ENCODE data around the gene DDX31.
"Not testable (repeated sequence)": the region's sequence is repeated elsewhere in the genome, so short reads cannot be mapped to it uniquely, and the experiment has no call there.

Gene DDX31

DNA sequence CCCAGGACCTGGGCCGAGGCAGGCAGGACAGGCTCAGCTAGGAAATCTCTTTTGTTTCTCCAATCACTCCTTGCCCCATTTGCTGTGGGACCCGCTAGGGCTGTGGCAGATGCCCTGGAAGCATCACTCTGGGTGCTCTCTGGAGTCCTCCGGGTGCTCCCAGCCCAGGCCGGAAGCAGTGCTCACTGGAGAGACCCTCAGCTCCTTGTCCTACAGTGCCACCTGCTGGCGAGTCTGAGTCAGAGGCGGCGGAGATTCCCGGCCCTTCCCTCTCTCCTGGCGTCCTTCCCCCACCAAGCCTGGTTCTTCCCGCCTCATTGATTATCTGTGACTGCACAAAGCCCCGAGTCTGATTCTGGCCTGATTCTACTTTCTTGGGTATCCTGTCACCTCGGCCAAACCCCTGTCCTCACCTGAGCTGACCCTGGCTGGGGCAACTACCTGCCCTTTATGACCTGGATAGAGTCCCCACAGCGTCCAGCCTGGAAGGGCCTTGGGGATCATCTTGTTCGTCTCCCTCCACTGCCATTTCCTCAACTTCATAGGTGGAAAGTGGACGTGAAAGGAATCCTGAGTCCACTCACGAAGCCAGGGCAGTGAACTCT is 94.7 kb downstream of the DDX31 start:
- DNase-seq: peak; percentile 42 to 84

DNA sequence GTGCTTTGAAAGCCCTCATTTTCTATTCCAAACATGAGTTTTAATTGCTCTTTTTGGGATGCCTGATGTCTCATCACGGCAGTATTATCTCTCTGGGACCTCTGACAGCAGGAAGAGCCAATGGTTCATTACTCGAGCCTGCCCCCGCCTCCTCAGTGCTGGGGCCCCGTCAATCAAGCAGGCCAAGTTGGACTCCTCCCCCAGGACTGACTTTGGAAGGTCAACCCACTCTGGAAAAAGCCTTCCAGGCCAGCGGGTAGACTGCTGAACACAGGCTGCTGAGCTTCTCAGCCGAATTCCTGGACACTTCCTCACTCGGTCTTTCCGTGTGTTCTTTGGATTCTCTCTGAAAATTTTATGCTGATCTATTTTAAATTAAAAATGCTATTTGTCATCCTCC is 96.9 kb downstream of the DDX31 start:
- no peak for DNase-seq

DNA sequence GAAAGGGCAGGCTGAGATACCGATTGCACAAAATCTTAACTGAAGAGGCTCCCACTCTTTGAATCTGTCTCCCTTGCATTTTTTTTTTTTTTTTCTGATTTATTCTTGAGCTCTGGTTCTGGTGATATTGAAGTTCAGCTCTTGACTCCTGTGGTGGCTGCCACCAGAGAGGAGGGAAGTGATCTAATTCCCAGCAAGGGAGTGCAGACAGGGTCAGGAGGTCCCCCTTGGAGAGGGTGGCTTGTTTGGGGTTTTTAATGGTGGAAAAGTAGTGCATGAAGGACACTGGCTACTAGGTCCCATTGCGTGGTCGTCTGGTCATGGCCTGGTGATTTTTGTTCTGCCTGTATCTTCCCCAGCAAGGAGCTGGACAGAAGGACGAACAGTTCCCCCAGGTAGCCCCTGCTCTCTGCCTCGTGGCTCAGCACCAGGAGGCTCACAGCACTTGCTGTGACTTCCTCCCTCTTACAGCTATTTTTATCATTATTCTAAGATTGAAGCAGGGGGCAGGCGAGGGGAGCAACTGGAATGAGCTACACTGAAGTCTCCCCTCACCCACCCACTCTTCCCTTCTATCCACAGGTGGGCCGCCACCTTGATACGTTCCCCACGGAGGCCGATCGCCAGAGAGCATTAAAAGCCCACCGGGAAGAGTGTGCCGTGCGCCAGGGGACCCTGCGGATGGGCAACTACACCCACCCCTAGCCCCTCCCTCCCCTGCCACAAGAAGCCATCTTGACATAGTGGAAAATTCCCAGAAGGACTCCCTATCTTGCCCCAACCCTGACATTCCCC is 97.8 kb downstream of the DDX31 start:
- no peak for DNase-seq

DNA sequence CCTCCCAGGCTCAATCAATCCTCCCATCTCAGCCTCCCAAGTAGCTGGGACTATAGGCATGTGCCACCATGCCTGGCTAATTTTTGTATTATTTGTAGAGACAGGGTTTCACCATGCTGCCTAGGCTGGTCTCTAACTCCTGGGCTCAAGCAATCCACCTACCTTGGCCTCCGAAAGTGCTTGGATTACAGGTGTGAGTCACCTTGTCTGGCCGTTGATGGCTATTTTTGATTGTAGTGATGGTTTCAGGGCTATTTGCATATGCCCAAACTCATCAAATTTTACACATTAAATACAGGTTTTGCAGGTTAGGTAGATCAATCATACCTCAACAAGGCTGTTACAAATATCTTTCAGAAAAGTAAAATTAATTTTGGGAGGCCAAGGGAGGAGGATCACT is 101.0 kb downstream of the DDX31 start:
- not testable (repeated sequence) for DNase-seq

DNA sequence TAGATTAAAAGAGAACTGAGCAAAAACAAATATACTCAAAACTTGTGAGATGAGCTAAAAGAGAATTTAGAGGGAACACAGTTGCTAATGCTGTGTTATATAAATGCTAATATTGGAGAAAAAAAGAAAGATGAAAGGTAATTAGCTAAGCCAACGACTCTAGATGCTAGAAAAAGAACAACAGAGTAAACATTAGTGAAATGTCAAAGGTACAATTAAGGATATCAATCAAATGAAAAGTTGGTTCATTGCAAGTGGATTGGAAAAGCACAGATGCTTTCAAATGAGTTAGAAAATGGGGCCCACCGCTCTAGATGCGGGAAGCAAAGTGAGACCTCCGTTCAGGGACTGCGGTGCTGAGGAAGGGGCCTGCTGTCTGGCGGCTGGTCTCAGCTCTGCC is 105.3 kb downstream of the DDX31 start:
- DNase-seq: no peak

DNA sequence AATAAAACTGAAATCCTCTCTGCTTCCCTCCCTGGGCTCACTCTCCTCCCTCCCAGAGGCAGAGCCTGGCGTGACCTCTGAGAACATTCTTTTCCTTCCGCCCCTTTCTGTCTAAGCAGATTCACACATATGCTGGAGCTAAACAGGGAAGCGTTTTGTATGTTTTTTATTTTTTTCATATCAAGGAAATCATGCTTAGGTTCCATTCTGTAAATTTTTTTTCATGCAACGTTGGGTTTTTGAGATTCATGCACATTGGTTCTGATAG is 107.5 kb downstream of the DDX31 start:
- DNase-seq: no peak

DNA sequence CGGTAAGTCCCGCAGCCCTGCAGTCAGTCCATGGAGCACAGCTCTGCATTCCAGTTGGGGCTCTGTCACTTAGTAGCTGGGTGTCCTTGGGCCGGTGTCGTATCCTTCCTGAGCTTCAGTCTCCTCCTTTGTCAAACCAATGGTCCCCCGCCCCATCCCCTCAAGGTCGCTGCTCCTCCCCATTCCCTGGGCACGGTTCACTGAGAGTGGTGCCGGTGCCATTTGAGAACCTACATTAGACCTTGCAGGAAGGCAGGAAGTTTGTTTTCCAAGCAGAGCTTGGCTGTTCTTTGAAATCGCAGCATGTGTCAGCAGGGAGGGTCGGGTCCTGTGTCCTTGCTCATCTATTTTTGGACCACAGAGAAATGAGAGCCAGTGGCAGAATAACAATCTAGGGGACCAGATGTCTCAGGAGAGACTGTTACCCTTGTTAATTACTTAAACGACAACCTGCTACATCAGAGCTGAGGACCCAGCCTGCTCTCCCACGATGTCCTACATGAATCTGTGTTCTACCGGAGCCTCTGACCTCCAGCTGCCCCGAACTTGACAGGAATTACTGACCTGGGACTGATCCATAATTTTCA is 109.1 kb downstream of the DDX31 start:
- DNase-seq: no peak

DNA sequence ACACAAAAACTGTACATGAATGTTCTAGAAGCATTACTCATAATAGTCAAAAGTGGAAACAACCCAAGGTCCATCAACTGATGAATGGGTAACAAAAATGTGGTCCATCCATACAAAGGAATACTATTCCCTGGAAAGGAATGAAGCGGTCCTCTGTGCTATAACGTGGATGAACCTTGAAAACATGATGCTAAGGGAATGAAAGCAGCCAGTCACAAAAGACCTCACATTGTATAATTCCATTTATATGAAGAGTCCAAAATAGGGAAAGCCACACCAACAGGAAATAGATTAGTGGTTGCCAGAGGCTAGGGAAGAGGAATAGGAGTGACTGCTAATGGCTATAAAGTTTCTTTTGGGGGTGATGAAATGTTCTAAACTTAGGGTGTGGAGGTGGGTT is 110.1 kb downstream of the DDX31 start:
- no peak for DNase-seq

DNA sequence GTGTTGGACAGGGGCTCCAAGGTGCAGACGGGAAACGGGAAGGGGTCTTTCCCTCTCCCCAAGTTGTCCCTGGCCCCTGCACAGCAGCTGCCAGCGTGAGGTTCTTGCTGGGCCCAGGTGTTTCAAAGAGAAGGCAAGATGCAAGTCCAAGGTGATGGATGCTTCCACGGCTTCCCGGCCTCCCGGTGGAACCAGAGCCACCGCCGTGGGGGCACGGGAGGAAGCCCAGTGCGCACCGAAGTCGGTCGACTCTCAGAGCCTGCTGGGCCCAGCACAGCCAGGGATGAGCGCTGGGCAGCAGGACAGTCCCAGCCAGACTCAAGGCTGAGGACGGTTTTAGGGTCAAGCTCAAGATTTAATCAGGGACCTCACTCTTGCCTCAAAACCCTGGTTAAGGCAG is 112.6 kb downstream of the DDX31 start:
- DNase-seq: no peak

DNA sequence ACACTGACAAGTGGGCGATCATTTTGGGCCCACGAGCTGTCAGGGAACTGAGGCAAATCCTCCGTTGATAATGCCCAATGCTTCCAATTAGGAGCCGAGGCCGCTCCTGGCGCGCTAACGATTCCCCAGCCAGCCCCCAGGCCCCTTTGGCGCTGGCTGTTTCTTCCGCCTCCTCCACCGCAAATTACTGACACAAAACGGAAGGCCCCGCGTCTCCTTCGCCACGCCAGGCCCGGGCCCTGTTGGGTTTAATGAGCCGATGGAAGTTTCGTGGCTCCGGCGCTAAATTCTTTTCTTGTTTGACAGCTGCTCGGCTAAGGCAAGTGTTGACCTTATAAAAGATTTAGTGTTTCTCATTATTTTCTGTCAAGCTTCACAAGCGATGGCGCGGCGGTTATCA is 113.1 kb downstream of the DDX31 start:
- DNase-seq: peak; percentile 66 to 75

DNA sequence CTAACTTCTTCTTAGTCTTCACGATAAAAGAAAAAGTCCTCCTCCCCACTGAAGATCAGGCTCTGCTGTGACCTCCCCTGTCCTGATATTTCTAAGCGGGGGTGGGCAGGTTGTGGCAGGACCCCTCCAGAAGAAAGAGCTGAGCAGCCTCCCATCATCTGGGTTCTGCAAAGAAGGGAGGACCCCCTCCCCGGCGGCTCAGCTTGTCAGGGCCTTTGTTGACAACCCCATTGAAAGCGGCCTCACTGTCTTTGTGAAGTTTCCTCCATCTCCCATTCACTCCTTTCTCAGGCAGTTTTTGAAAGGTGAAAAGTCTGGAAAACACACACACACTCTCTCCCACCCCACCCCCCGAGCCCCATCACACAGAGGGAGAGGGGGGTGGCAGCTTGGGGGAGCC is 113.5 kb downstream of the DDX31 start:
- DNase-seq: no peak

DNA sequence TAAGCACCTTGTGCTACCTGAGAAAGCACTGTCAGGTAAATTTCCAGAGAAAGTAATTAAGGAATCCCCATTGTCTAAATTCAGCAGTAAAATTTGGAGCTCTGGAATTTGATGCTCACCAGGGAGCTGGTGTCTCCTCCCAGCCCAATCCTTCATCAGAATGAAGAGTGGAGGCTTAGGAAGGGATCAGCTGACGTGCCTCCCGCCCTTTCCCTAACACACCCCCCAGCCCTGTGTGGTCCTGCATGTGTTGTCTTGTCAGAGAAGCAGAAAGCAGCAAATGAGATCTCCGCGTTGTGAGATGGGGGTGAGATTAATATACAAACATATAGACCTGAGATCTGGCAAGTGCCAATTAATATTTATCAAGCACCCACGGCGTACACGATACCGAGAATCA is 114.3 kb downstream of the DDX31 start:
- DNase-seq: peak in 1 of 2 experiments; percentile 66

DNA sequence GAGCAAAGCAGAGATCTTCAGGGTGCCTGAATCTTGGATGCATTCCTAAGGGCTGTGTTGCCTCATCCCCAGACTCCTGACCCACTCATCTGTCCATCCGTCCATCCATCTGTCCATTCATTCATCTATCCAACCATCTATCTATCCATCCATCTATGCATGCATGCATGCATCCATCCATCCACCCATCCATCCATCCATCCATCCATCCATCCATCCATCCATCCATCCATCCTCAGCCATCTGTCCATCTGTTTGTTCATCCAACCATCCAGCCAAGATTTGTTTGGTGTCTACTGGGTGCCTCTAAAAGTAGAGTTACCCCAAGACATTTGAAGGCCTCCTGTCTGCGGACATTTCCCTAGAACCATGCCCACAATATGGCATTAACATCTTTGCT is 115.0 kb downstream of the DDX31 start:
- DNase-seq: no peak

DNA sequence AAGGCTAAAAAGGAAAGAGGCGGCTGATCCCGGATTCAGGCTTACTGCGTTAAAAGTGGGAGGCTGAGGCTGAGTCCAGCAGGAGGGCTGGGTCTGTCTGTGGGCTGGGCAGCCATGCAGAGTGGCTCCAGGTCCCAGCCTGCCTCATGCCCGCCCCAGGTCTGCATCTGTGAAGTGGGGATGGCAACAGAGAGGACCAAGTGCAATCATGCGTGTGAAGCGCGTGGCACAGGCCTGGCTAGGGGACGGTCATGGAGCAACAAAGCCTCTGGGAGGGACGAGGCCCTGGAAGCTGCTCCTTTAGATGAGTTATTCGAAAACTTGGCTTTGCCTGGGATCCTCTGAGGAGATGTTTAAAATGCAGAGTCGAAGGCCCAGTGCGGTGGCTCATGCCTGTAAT is 117.7 kb downstream of the DDX31 start:
- DNase-seq: no peak

DNA sequence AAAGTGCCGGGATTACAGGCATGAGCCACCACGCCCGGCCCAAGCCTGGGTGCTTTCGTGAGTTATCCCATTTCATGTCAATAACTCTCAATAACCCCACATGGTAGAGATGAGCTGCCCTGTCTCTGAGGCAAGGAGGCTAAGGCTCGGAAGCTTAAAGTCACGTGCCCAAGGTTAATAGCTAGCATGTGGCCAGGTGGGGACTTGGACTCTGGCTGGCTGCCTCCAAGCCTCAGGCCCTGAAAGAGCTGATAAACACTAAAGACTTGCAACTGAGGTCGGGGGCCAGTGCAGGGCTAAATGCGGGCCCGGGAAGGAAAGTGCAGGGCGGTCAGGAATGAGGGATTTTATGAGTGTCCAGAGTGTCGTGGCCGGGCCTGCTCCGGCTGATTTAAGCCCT is 118.2 kb downstream of the DDX31 start:
- DNase-seq: no peak

DNA sequence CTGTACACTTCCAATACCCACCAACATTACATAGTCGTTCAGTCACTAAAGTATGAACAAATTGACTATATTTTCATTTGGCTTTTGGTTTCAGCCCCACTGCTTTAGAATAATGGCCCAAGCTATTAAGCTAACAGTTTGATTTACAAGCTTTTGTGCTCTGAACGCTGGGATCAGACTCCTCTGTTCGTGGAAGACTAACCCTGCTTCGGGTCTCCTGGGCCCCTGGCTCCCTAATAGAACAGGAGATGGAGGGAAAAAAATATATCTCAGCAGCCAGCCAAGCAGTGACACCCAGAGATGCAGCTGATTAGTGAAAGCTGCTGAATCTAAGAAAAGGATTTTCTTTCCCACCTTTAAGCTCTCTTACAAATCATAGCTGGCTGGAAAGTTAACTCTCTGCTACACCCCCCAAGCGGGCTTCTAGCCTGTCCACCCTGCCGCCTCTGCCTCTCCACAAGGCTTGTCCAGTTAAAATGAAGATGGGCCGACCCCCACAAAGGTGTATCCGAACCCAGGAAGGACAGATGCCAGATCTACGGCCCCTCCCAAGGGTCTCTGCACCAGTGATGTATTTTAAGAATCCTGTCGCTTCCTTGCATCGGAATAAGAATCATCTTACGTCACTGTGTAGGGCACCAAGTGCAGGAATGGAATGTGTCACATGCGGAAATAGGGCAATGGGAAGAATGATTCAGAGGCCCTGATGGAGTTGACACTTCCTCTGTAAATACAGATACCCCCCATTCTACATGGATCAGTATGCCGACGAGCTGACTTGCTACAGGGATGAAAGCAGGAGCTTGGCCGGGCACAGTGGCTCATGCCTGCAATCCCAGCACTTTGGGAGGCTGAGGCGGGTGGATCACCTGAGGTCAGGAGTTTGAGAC is 120.8 kb downstream of the DDX31 start:
- peak in 1 of 2 experiments; percentile 52 for DNase-seq

DNA sequence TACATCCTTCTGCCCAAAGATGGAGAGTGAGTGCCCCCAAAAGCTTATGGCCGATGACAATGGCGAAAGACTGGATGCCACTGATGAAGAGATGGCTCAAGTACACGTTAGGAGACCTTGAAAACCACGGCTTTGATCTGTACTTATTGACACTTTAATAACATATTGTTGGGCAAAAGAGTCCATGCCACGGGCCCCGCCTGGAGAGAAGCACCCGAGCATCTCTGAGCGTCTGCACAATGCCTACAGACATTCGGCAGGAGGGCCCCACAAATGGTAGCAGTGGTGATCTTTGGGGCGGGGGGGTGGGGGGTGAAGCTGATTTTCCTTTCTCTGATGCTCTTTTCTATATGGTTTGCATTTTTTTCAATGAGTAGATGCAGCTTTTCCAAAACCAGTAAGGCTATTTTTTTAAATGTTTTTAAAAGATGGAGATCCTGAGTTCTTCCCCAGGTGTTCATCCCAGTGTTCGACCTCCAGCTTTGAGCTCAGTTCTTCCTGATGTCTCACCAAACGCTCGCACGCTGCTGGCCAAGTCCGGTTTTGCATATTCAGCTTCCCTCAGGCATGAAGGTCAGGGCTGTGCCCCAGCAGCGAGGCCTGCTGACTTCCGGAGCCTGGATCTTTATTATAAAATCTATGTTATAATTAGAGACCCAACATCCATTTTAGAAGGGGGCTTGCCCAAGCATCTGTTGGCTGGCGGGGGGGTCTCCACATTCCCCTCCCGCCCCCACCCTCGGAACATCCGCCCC is 121.6 kb downstream of the DDX31 start:
- DNase-seq: peak; percentile 71 to 83

DNA sequence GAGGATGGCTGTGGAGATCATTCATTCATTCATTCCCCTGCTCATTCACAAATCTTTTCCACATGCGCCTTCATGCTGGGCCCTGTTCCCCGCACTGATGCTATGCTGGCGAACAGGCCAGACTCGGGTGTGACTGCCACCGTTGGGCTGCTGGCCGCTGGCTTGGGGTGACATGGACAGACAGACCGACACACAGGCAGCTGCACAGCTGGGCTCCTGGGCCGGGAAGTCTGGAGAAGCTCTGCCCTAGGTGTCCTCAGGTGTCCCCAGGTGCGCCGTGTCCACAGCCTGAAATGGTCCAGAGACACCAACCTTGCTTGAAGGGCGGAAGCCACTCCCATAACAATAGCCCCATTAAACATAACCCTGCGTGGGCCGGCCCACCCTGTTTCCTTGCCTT is 122.3 kb downstream of the DDX31 start:
- DNase-seq: no peak

DNA sequence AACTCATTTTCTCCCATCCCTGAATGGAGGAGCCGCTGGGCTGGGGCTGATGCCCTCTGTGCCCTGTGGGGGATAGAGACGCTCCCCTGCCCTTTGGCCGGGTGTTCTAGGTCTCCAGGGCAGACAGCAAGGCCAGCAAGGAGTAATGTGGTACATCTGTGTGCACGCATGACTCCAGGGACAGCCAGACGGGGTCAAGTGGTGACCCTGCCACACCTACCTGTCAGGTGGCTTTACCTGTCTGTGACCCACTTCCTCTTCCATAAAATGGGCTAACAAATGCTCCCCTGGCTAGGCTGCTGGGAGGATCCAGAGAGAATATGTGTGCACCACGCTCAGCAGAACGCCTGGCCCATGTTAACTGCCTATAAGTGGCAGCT is 122.7 kb downstream of the DDX31 start:
- DNase-seq: no peak

DNA sequence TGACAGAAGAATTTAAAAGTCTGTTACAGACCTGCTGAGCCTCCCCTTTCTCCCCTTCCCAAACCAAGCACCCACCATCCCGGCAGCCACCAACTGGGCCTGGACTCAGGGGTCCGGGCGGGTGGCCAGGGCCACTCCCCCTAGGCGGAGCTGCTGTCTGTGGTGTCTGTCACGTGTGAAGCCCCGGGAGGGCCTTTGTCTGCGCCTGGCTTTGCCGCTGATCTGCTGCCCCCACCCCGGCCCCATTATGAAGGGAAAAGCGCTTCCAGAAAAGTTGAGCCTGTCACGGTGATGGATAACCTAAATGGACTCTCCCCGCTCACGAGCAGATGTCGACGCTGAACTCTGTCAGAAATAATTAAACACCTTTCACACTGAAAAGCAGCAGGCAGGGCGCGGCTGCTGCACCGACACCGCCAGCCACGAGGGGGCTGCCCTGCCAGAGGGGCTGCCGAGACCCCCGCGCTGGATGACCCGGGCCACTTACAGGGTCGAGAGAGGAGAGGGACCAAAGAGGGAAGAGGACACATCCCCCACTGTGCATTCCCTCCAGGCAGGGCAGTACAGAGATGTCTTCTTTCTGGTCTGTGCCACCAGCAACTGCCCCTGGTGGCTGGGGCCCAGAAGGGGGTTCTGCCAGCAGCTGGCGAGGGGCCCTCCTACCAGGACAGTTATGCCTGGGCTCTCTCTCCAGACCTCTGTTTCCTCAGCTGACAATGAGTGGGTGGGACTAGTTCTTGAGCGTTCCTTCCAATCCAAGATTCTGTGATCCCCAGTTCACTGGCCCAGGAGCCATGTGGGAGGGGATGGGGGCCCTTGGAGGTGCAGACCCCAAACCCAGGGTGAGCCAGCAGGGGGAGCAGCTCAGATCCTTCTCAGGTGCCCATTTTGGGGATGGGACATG is 123.4 kb downstream of the DDX31 start:
- DNase-seq: peak; percentile 11 to 51

DNA sequence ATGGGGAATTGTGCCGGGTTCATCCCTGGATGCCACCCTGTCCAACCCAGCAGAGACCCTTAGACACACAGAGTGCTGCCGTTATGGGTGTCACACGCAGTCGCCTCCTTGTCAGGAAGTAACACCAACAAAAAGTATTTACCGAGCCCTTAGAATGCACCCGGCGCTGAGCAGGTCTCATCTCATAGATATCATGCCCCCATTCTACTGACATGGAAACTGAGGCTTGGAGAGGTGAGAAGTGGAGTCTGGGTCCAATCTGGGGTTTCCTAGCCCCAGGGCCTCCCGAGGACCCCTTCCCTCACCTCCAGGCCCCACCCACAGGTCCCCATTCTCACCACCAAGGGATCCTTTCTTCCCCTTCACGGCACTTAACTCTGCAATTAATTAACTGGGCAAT is 124.2 kb downstream of the DDX31 start:
- no peak for DNase-seq

DNA sequence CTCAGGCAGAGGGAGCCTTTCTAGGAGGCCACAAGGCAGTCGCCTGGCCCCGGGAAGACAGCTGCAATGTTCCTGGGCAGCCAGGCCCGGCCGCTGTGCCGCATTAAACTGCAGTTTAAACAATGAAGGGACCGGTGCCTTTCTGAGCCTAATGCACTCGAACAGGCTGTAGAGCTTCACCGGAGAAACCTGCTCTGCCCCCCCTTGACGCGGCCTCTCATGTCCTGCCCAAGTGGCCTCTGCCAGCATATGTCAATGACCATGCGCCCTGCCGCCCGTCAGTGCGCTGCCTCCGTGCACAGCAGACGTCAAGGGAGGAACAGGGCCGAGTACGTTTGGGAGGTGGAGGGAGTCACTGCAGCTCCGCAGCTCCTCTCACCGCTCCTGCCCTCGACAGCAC is 125.8 kb downstream of the DDX31 start:
- DNase-seq: no peak

All from NCI-H526 (cell line).